ENCODE measurements around the gene RRBP1. TPM values are rescaled to one million over a fixed set of nuclear protein-coding genes. Genes with fewer than 3 reads are reported as not detected.
A peak's percentile ranks its signal among the peaks of the same experiment; 100 is the strongest.

Gene RRBP1
- total and polyA plus RNA-seq, 2 of the 4 experiments (the other 2 are of a cell fraction), result 90.2 to 136 TPM

- ChIA-PET POLR2A (ENCODE audit: unreplicated experiment) (no interaction called here), CTCF (no interaction called here)
- Histone ChIP-seq H3K27ac (ENCODE audit: insufficient read depth, low read length) (no peak overlapping the region), H3K9ac (ENCODE audit: low read depth, low read length) (no peak overlapping the region), H2BK5ac (ENCODE audit: low read depth, low read length, poor library complexity, severe bottlenecking) (no peak overlapping the region), H2AFZ (replicated peaks; ENCODE audit: low read length, poor library complexity) (no peak overlapping the region), H3K9me3 (ENCODE audit: control insufficient read depth, insufficient read depth, low read length) (no peaks in the 10 kb centered on the region), H3K27me3 (ENCODE audit: control insufficient read depth, insufficient read depth, low read length) (no peaks in the 10 kb centered on the region), H3K36me3 (ENCODE audit: control insufficient read depth, insufficient read depth, low read length) (peaks cover 5% of the 10 kb centered on the region), H4K8ac (ENCODE audit: low read depth in 2 of 2, low read length in 2 of 2) (no peak overlapping the region), H2BK120ac (ENCODE audit: low read depth, low read length) (no peak overlapping the region), H2AK9ac (replicated peaks; ENCODE audit: low read depth, low read length, poor library complexity) (no peak overlapping the region), H3K4me2 (ENCODE audit: low read depth, low read length) (no peak overlapping the region), H4K20me1 (ENCODE audit: insufficient read depth, low read length) (peaks cover 95% of the 10 kb centered on the region), H3K23ac (ENCODE audit: low read depth, low read length) (no peak overlapping the region), H2AK5ac (ENCODE audit: low read depth, low read length) (no peak overlapping the region), H2BK20ac (ENCODE audit: low read depth, low read length) (no peak overlapping the region), H3K9me1 (ENCODE audit: insufficient read depth, low read length) (peaks cover 26% of the 10 kb centered on the region), H3K4ac (ENCODE audit: low read depth, low read length) (no peak overlapping the region), H4K91ac (ENCODE audit: insufficient read depth, low read depth, low read length) (no peak overlapping the region), H3K56ac (ENCODE audit: extremely low read depth, insufficient read depth, low read length) (no peak overlapping the region), H3K4me1 (ENCODE audit: control insufficient read depth, insufficient read depth, low read length) (peaks cover 7% of the 10 kb centered on the region), H3K4me3 (ENCODE audit: insufficient read depth, low read depth, low read length) (no peak overlapping the region), H3K18ac (ENCODE audit: low read depth, low read length) (no peak overlapping the region), H2BK15ac (ENCODE audit: low read depth, low read length) (no peak overlapping the region), H4K5ac (ENCODE audit: low read depth, low read length) (no peak overlapping the region), H3K79me1 (ENCODE audit: low read depth in 1 of 2, low read length in 2 of 2) (peaks cover 0 to 66% of the 10 kb centered on the region in 2 experiments; a peak in 3 of 4 replicates), H3K14ac (replicated peaks; ENCODE audit: low read depth, low read length) (no peak overlapping the region)
- WGBS, 2 experiments (ENCODE audit: extremely low coverage in 2 of 2, insufficient read length in 1 of 2), result no CpG with 5 or more reads among the region's 3 CpGs
- dilution Hi-C loops (cut with HindIII; ENCODE audit: low sequenced_read_pairs, unreplicated experiment), result no loop called here
- peak; percentile 96 for TF ChIP-seq NFE2L2 (IDR thresholded peaks at IDR 0.05; ENCODE audit: low read depth, low read length)
- TF ChIP-seq CEBPB (IDR thresholded peaks at IDR 0.05; ENCODE audit: low read depth, low read length), result no peak
- peak; percentile 80 for TF ChIP-seq MAFK (IDR thresholded peaks at IDR 0.05; ENCODE audit: low read depth, low read length)
- TF ChIP-seq SMC3 (IDR thresholded peaks at IDR 0.05; ENCODE audit: low read depth, low read length), result no peak
- in situ Hi-C loops (cut with MboI; ENCODE audit: low sequenced_read_pairs), result no loop called here
- DNase-seq (no peak), ATAC-seq (ENCODE audit: low read depth) (no peak)
- TSS peak; percentile 3 for BruUV-seq (replicated peaks)
- intact Hi-C loops (cut with micrococcal nuclease), result no loop called here
Measured at GRCh38 chr20:17583126-17583525, 98.9 kb downstream of the RRBP1 start.
